B cell (primary cell): ENCODE results near the gene CTDP1. TPM values are rescaled to one million over a fixed set of nuclear protein-coding genes. Genes with fewer than 3 reads are reported as not detected.

Source experiments
- ATAC-seq: fragments of 200-7000 bp; cut with Tn5 transposase; one replicate; pipeline ENCODE4 v1.10.0; 2021; ENCODE audit warnings: low read depth, mild to moderate bottlenecking, moderate number of reproducible peaks, moderate library complexity
- CTCF ChIA-PET: fragments of 350-600 bp; sonication (Branson Sonifier 250); formaldehyde crosslinking; loops from one replicate; lab custom pipeline; 2021; ENCODE audit warnings: antibody characterized with exemption, inconsistent platforms; lab: Charles Lee
- POLR2A ChIA-PET: fragments of 350-600 bp; sonication (Branson Sonifier 250); formaldehyde crosslinking; loops from one replicate; lab custom pipeline; 2021; ENCODE audit warnings: antibody characterized with exemption; lab: Charles Lee
- DNase-seq: peaks from one replicate; pipeline ENCODE4 v3.0.0; 2013
- H2AFZ ChIP-seq: 2 replicates; pipeline ENCODE4 v1.6.1; 2012; ENCODE audit warnings: mild to moderate bottlenecking, low read depth, low read length; ENCODE audit not compliant: insufficient read depth, poor library complexity, severe bottlenecking
- H3K27ac ChIP-seq, 2 donors: 1 replicate in 1 of 2; 2 replicates in 1 of 2; pipeline ENCODE4 v1.5.1; 2012 to 2013; ENCODE audit warnings: low read length in 2 of 2, mild to moderate bottlenecking in 2 of 2, moderate library complexity in 1 of 2
- H3K27me3 ChIP-seq, 4 experiments: fragments of 200-600 bp in 1 of 4; sonication (generic) in 1 of 4; replicated peaks in 1 of 4; 1 replicate in 2 of 4; 2 replicates in 2 of 4; pipeline versions ENCODE4 v1.6.1 to v1.7.0; 2013 to 2016; ENCODE audit warnings: low read length in 3 of 4, mild to moderate bottlenecking in 2 of 4, mixed read lengths in 1 of 4, moderate library complexity in 1 of 4; ENCODE audit not compliant: insufficient read depth in 4 of 4, control insufficient read depth in 3 of 4; ENCODE audit errors: control extremely low read depth in 1 of 4
- H3K36me3 ChIP-seq, 2 experiments: replicated peaks in 1 of 2; 1 replicate in 1 of 2; 2 replicates in 1 of 2; pipeline versions ENCODE4 v1.6.1 to v1.7.1; 2013; ENCODE audit warnings: low read length in 1 of 2; ENCODE audit not compliant: insufficient read depth in 2 of 2, control insufficient read depth in 1 of 2; ENCODE audit errors: control extremely low read depth in 1 of 2, extremely low read depth in 1 of 2
- H3K4me1 ChIP-seq, 2 donors: fragments of 200-600 bp in 1 of 2; sonication (generic) in 1 of 2; 1 replicate in 1 of 2; 2 replicates in 1 of 2; pipeline versions ENCODE4 v1.5.1 to v1.6.1; 2013 to 2017; ENCODE audit warnings: low read length in 2 of 2; ENCODE audit not compliant: control insufficient read depth in 2 of 2, insufficient read depth in 2 of 2
- H3K4me2 ChIP-seq: replicated peaks from 2 replicates; pipeline ENCODE3; 2012; ENCODE audit warnings: mild to moderate bottlenecking, low read depth, low read length; ENCODE audit not compliant: poor library complexity, severe bottlenecking
- H3K4me3 ChIP-seq, 5 experiments: fragments of 200-600 bp in 1 of 5; sonication (generic) in 1 of 5; 1 replicate in 3 of 5; 2 replicates in 2 of 5; pipeline versions ENCODE4 v1.5.1 to v1.7.0; 2011 to 2016; ENCODE audit warnings: low read length in 4 of 5, mild to moderate bottlenecking in 4 of 5, low read depth in 2 of 5, control low read depth in 1 of 5, moderate library complexity in 1 of 5; ENCODE audit not compliant: insufficient read depth in 1 of 5; ENCODE audit errors: control extremely low read depth in 1 of 5, extremely low read depth in 1 of 5
- H3K79me2 ChIP-seq: fragments of 200-600 bp; sonication (generic); one replicate; pipeline ENCODE4 v1.6.0; 2016; ENCODE audit warnings: low read length; ENCODE audit not compliant: control insufficient read depth, insufficient read depth
- H3K9ac ChIP-seq: fragments of 200-600 bp; sonication (generic); 2 replicates; pipeline ENCODE4 v1.6.1; 2017; ENCODE audit warnings: mild to moderate bottlenecking, low read length, moderate library complexity
- H3K9me3 ChIP-seq, 3 donors: one replicate each; pipeline versions ENCODE4 v1.6.1 to v1.7.1; 2013; ENCODE audit warnings: low read length in 2 of 3; ENCODE audit not compliant: control insufficient read depth in 2 of 3, insufficient read depth in 1 of 3; ENCODE audit errors: control extremely low read depth in 1 of 3
- H4K20me1 ChIP-seq: 2 replicates; pipeline ENCODE4 v1.6.0; 2012; ENCODE audit warnings: mild to moderate bottlenecking, low read length; ENCODE audit not compliant: insufficient read depth, control insufficient read depth, poor library complexity, severe bottlenecking
- H3K27ac Mint-ChIP-seq: one replicate; pipeline ENCODE4 v1.8.0; 2021; ENCODE audit warnings: mixed read lengths
- H3K27me3 Mint-ChIP-seq: one replicate; pipeline ENCODE4 v1.8.0; 2021; ENCODE audit warnings: mixed read lengths
- H3K4me1 Mint-ChIP-seq: one replicate; pipeline ENCODE4 v1.8.0; 2021; ENCODE audit warnings: mixed read lengths
- H3K4me3 Mint-ChIP-seq: one replicate; pipeline ENCODE4 v1.8.0; 2021; ENCODE audit warnings: mixed read lengths
- H3K9me3 Mint-ChIP-seq: one replicate; pipeline ENCODE4 v1.8.0; 2022; ENCODE audit warnings: mixed read lengths; ENCODE audit not compliant: insufficient read depth
- EZH2 ChIP-seq: IDR thresholded peaks from 2 replicates; pipeline ENCODE4 v1.6.1; 2012; ENCODE audit warnings: borderline replicate concordance, low read depth, mild to moderate bottlenecking, moderate library complexity, low read length; ENCODE audit not compliant: insufficient read depth, poor library complexity, severe bottlenecking
- WGBS: methylation state at CpG from one replicate; pipeline ENCODE4 v1.1.5; 2013; ENCODE audit warnings: missing lambda C conversion rate; ENCODE audit not compliant: insufficient coverage; 5-methylcytosine and 5-hydroxymethylcytosine counted together
- intact Hi-C: fragments of 100-400 bp; cut with micrococcal nuclease; formaldehyde crosslinking; loops from one replicate; pipeline ENCODE4 v1.10.0; 2022
- polyA plus RNA-seq: library from polyadenylated mRNA; depleted of rRNA; stranded (reverse); fragments of >200 nt; gene quantifications from 2 replicates; pipeline ENCODE4 v1.2.3, GENCODE V29; 2012
- total RNA-seq, 2 donors: library from RNA; stranded (reverse); fragments of 120-200 nt in 1 of 2; gene quantifications; 1 replicate in 1 of 2; 2 replicates in 1 of 2; pipeline versions ENCODE4 v1.2.3 to v1.2.4, GENCODE V29; 2013 to 2022
- TF ChIP-seq, protein P1 (sequence below): fragments of 200-600 bp; IDR thresholded peaks from one replicate; pipeline ENCODE4 v1.8.0; 2022; ENCODE audit warnings: antibody characterized with exemption, mild to moderate bottlenecking

CTDP1 gene
- total and polyA plus RNA-seq, 2 donors (not counting 1 experiment from before 2014, with no cell fraction given) = 14.3 to 33.3 TPM

DNA sequence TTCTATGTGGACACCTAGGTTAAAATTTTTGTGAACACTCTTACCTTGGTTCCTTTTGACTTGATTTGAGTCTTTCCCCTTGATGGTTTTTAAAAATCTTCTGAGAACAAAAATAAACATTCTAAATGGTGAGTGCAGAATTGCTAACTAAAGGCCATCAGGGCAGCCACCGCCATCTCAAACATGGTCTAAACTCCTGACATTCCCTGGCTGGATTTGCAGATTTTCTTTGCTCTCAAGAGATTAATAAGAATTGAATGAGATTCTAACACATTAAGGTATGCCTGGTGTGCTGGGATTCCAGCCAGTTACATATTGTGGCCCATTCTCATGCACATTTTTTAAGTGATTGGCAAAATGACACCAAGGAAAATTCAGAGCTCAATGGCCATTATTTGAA, 17.2 kb upstream of the CTDP1 start:
- no peak for DNase-seq
- TF ChIP-seq, protein P1, sequence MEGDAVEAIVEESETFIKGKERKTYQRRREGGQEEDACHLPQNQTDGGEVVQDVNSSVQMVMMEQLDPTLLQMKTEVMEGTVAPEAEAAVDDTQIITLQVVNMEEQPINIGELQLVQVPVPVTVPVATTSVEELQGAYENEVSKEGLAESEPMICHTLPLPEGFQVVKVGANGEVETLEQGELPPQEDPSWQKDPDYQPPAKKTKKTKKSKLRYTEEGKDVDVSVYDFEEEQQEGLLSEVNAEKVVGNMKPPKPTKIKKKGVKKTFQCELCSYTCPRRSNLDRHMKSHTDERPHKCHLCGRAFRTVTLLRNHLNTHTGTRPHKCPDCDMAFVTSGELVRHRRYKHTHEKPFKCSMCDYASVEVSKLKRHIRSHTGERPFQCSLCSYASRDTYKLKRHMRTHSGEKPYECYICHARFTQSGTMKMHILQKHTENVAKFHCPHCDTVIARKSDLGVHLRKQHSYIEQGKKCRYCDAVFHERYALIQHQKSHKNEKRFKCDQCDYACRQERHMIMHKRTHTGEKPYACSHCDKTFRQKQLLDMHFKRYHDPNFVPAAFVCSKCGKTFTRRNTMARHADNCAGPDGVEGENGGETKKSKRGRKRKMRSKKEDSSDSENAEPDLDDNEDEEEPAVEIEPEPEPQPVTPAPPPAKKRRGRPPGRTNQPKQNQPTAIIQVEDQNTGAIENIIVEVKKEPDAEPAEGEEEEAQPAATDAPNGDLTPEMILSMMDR = no peak
- TF ChIP-seq EZH2 = no peak
- Histone ChIP-seq H3K4me1 (no peaks in the 10 kb centered on the region), H3K36me3 (no peaks in the 10 kb centered on the region), H3K4me3 (no peak overlapping the region), H3K79me2 (no peaks in the 10 kb centered on the region), H3K27me3 (no peaks in the 10 kb centered on the region), H3K9me3 (no peaks in the 10 kb centered on the region), H3K9ac (no peak overlapping the region), H2AFZ (no peak overlapping the region), H3K4me2 (no peak overlapping the region), H4K20me1 (no peaks in the 10 kb centered on the region), H3K27ac (no peak overlapping the region)
- H3K4me1 Mint-ChIP-seq = no peaks in the 10 kb centered on the region
- H3K27me3 Mint-ChIP-seq = peaks cover 19% of the 10 kb centered on the region
- CTCF ChIA-PET = interaction anchor here (1.5 kb wide), 1 partner anchor 283 kb away, joined by 4 read pairs; no protein-coding TSS in a partner anchor
- no peak for ATAC-seq
- H3K27ac Mint-ChIP-seq = no peak overlapping the region
- H3K4me3 Mint-ChIP-seq = no peak overlapping the region
- WGBS = no CpG with 5 or more reads among the region's 1 CpG
- intact Hi-C loops = no loop called here
- POLR2A ChIA-PET = no interaction called here
- no peaks in the 10 kb centered on the region for H3K9me3 Mint-ChIP-seq

DNA sequence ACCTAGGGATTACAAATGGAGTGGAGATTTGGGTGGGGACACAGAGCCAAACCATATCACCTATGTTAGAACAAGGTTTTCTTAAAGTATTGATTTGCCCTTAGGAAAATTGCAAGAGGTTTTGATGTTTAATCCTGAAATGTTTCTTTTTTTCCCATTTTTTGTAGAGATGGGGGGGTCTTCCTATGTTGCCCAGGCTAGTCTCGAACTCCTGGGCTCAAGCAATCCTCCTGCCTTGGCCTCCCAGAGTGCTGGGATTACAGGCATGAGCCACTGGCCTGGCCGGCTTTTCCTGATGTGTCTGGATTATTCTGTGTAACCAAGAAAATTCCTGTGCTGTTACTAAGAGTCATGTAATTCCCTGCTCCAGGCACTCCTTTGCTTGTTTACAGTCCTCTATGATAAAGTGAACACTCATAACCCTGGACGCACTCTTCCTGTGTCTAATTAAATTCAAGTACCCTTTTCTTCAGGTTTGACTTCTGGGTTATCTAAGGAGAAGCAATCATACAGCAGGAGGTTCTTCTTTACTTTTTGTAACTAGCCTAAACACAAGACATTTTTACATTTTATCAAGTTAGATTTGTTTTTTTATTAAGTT, 15.0 kb upstream of the CTDP1 start:
- Histone ChIP-seq H3K4me1 (no peaks in the 10 kb centered on the region), H3K79me2 (no peaks in the 10 kb centered on the region), H3K27ac (no peak overlapping the region), H3K9me3 (no peaks in the 10 kb centered on the region), H3K4me2 (no peak overlapping the region), H3K4me3 (no peak overlapping the region), H4K20me1 (no peaks in the 10 kb centered on the region), H3K9ac (no peak overlapping the region), H2AFZ (no peak overlapping the region), H3K36me3 (no peaks in the 10 kb centered on the region), H3K27me3 (no peaks in the 10 kb centered on the region)
- no peak for TF ChIP-seq EZH2
- TF ChIP-seq, protein P1 = no peak
- peaks cover 13% of the 10 kb centered on the region for H3K27me3 Mint-ChIP-seq
- ATAC-seq (no peak), DNase-seq (no peak)
- ChIA-PET POLR2A (no interaction called here), CTCF (no interaction called here)
- no peak overlapping the region for H3K4me3 Mint-ChIP-seq
- no peaks in the 10 kb centered on the region for H3K9me3 Mint-ChIP-seq
- no peak overlapping the region for H3K27ac Mint-ChIP-seq
- no peaks in the 10 kb centered on the region for H3K4me1 Mint-ChIP-seq
- 71% methylated on average over 2 of the region's 3 CpGs for WGBS
- intact Hi-C loops = no loop called here
